GM12878 (cell line): ENCODE measurements around the gene FAM9A. TPM values are rescaled to one million over a fixed set of nuclear protein-coding genes. Genes with fewer than 3 reads are reported as not detected.

ENCODE experiments used
- ATAC-seq: fragments of 200-7000 bp; cut with Tn5 transposase; 3 replicates; pipeline ENCODE4 v1.9.1; 2020; ENCODE audit warnings: mild to moderate bottlenecking, moderate library complexity
- BruUV-seq: library from RNA; stranded (reverse); fragments of 400-500 nt; replicated peaks from 2 replicates; lab custom pipeline; 2021; lab: Mats Ljungman, UMichigan
- CTCF ChIA-PET: fragments of 300-600 bp; sonication (Branson Sonifier 250); formaldehyde crosslinking; extraction: SDS; loops from one replicate; lab custom pipeline; 2021; ENCODE audit warnings: inconsistent platforms; lab: Yijun Ruan, JAX
- POLR2A ChIA-PET: fragments of 350-600 bp; formaldehyde crosslinking; extraction: SDS; loops from one replicate; lab custom pipeline; 2021; ENCODE audit warnings: inconsistent platforms; lab: Charles Lee
- RAD21 ChIA-PET: fragments of 300-600 bp; sonication (Branson Sonifier 250); formaldehyde crosslinking; loops from one replicate; lab custom pipeline; 2023; ENCODE audit warnings: antibody characterized with exemption; ENCODE audit not compliant: unreplicated experiment; lab: Charles Lee
- SMC1A ChIA-PET: fragments of 300-600 bp; sonication (Branson Sonifier 250); formaldehyde crosslinking; loops from one replicate; lab custom pipeline; 2023; ENCODE audit not compliant: unreplicated experiment, uncharacterized antibody; lab: Charles Lee
- DNase-seq: peaks from one replicate; pipeline ENCODE4 v3.0.0-alpha.2; 2011; ENCODE audit warnings: low read depth, low spot score
- FAIRE-seq: peaks from 3 replicates; lab custom pipeline; 2011; peaks lifted over from hg19 to GRCh38; lab: Jason Lieb, UNC
- H2AFZ ChIP-seq: 2 replicates; pipeline ENCODE4 v1.6.0; 2011; ENCODE audit warnings: low read depth, low read length, control low read depth; ENCODE audit not compliant: control insufficient read depth
- H3K27ac ChIP-seq: 2 replicates; pipeline ENCODE4 v1.5.1; 2011; ENCODE audit warnings: control low read depth; ENCODE audit not compliant: control insufficient read depth, insufficient read depth
- H3K27me3 ChIP-seq, 2 experiments: replicated peaks in 1 of 2; 2 replicates each; pipeline versions ENCODE4 v1.6.0 to v1.6.1; 2011; ENCODE audit warnings: low read length in 1 of 2; ENCODE audit not compliant: control insufficient read depth in 2 of 2, insufficient read depth in 2 of 2
- H3K36me3 ChIP-seq, 2 experiments: 2 replicates each; pipeline ENCODE4 v1.5.1; 2011; ENCODE audit warnings: low read length in 1 of 2; ENCODE audit not compliant: control insufficient read depth in 2 of 2, insufficient read depth in 2 of 2
- H3K4me1 ChIP-seq: 2 replicates; pipeline ENCODE4 v1.6.1; 2011; ENCODE audit warnings: mild to moderate bottlenecking, low read length, moderate library complexity, mixed read lengths; ENCODE audit not compliant: control insufficient read depth, insufficient read depth
- H3K4me2 ChIP-seq: 2 replicates; pipeline ENCODE4 v1.6.0; 2011; ENCODE audit warnings: control low read depth; ENCODE audit not compliant: control insufficient read depth, insufficient read depth
- H3K4me3 ChIP-seq: fragments of 200-600 bp; sonication (generic); 2 replicates; pipeline ENCODE4 v1.5.1; 2016
- H3K79me2 ChIP-seq: 2 replicates; pipeline ENCODE4 v1.6.0; 2011; ENCODE audit warnings: low read length; ENCODE audit not compliant: control insufficient read depth, insufficient read depth
- H3K9ac ChIP-seq: 2 replicates; pipeline ENCODE4 v1.8.0; 2011; ENCODE audit warnings: low read length, control low read depth, mixed read lengths; ENCODE audit not compliant: control insufficient read depth, insufficient read depth
- H3K9me3 ChIP-seq: replicated peaks from 3 replicates; pipeline ENCODE4 v1.5.1; 2011; ENCODE audit warnings: mild to moderate bottlenecking, low read length; ENCODE audit not compliant: control insufficient read depth, insufficient read depth
- H4K20me1 ChIP-seq: 2 replicates; pipeline ENCODE4 v1.6.0; 2011; ENCODE audit not compliant: control insufficient read depth, insufficient read depth
- ATF3 ChIP-seq: IDR thresholded peaks from 2 replicates; pipeline ENCODE4 v1.6.1; 2011; ENCODE audit warnings: low read depth, mild to moderate bottlenecking, low read length, moderate library complexity, borderline replicate concordance; ENCODE audit errors: extremely low read depth
- FOXM1 ChIP-seq: IDR thresholded peaks from 2 replicates; pipeline ENCODE4 v1.6.1; 2012; ENCODE audit warnings: low read depth, mild to moderate bottlenecking, inconsistent platforms, low read length, moderate library complexity
- IRF3 ChIP-seq: fragments of 450-650 bp; IDR thresholded peaks from 2 replicates; pipeline ENCODE4 v1.6.1; 2014; ENCODE audit warnings: mild to moderate bottlenecking
- LARP7 ChIP-seq: fragments of 450-650 bp; IDR thresholded peaks from 2 replicates; pipeline ENCODE4 v1.6.1; 2017; ENCODE audit warnings: mild to moderate bottlenecking
- NFYB ChIP-seq: IDR thresholded peaks from 2 replicates; pipeline ENCODE4 v1.6.1; 2011; ENCODE audit warnings: low read depth, mild to moderate bottlenecking, low read length, improper control_type of control experiment, moderate library complexity; ENCODE audit not compliant: insufficient read depth
- RB1 ChIP-seq: fragments of 450-650 bp; formaldehyde crosslinking; IDR thresholded peaks from 2 replicates; pipeline ENCODE4 v1.6.1; 2017; ENCODE audit warnings: mild to moderate bottlenecking, borderline replicate concordance
- SKIL ChIP-seq: fragments of 450-650 bp; IDR thresholded peaks from 2 replicates; pipeline ENCODE4 v1.6.1; 2017; ENCODE audit warnings: mild to moderate bottlenecking, low read depth, inconsistent platforms; ENCODE audit not compliant: poor library complexity, severe bottlenecking
- WGBS: methylation state at CpG from one replicate; pipeline ENCODE4 v1.1.6; 2016; ENCODE audit warnings: low lambda C conversion rate; ENCODE audit not compliant: insufficient replicate concordance, insufficient coverage; ENCODE audit errors: missing lambda C conversion rate; 5-methylcytosine and 5-hydroxymethylcytosine counted together
- in situ Hi-C: fragments of 300-500 bp; cut with MboI; formaldehyde crosslinking; loops from 9 replicates; pipeline ENCODE4 v1.14.3; 2018; ENCODE audit warnings: mixed read lengths
- intact Hi-C: fragments of 100-400 bp; cut with micrococcal nuclease; formaldehyde crosslinking; loops from one replicate; pipeline ENCODE4 v1.14.2; 2022; ENCODE audit not compliant: unreplicated experiment
- polyA plus RNA-seq, 11 experiments: library from polyadenylated mRNA; depleted of rRNA in 4 of 11; unstranded in 6 of 11; stranded (reverse) in 5 of 11; fragments of >200 nt; fragmentation: Nextera tagmentation in 4 of 11; fragmentation: Illumina TruSeq in 1 of 11; extraction: Ambion mirVana in 4 of 11; extraction: Trizol in 1 of 11; gene quantifications; 1 replicate in 1 of 11; 2 replicates in 10 of 11; pipeline versions ENCODE4 v1.2.1 to v1.2.3, GENCODE V29; 2011 to 2016; ENCODE audit warnings: inconsistent platforms in 2 of 11, missing spikeins in 2 of 11, low read depth in 1 of 11
- total RNA-seq, 4 experiments: library from RNA; depleted of rRNA in 3 of 4; stranded (reverse); fragments of >200 nt in 3 of 4; fragmentation: Illumina TruSeq in 1 of 4; extraction: Trizol in 1 of 4; gene quantifications; 2 replicates each; pipeline versions ENCODE4 v1.2.1 to v1.2.3, GENCODE V29; 2013 to 2021

The FAM9A gene
- total and polyA plus RNA-seq, 10 of the 15 experiments (the other 5 are each of a cell fraction or from before 2014, with no cell fraction given) = not detected

GRCh38 chrX:8849458-8849857, 48.3 kb upstream of the FAM9A start:
- SMC1A ChIA-PET = interaction anchor here (1.0 kb wide), 1 partner anchor 33 kb away, joined by 3 read pairs; no protein-coding TSS in a partner anchor
- CTCF ChIA-PET = no interaction called here
- H3K79me2 ChIP-seq = no peaks in the 10 kb centered on the region
- no peaks in the 10 kb centered on the region for H3K9me3 ChIP-seq
- POLR2A ChIA-PET = no interaction called here
- BruUV-seq = no TSS peak
- in situ Hi-C loops (no loop called here), intact Hi-C loops (no loop called here)
- H3K4me2 ChIP-seq = no peak overlapping the region
- no peaks in the 10 kb centered on the region for H4K20me1 ChIP-seq
- no peak overlapping the region for H3K4me3 ChIP-seq
- no peak overlapping the region for H2AFZ ChIP-seq
- no peaks in the 10 kb centered on the region for H3K27me3 ChIP-seq
- no peak for FAIRE-seq
- no peak overlapping the region for H3K9ac ChIP-seq
- RAD21 ChIA-PET = no interaction called here
- no peaks in the 10 kb centered on the region for H3K36me3 ChIP-seq
- 24% methylated on average over 2 of the region's 2 CpGs for WGBS
- no peak for ATAC-seq
- H3K4me1 ChIP-seq = no peaks in the 10 kb centered on the region
- DNase-seq = no peak
- no peak overlapping the region for H3K27ac ChIP-seq
- no peak for TF ChIP-seq FOXM1
- TF ChIP-seq IRF3 = no peak
- no peak for TF ChIP-seq LARP7
- TF ChIP-seq RB1 = no peak

- in situ Hi-C loops = no loop called here
- DNase-seq = no peak
- no peak for ATAC-seq
- ChIA-PET POLR2A (no interaction called here), RAD21 (no interaction called here), SMC1A (interaction anchor here (1.0 kb wide), 1 partner anchor 32 kb away, joined by 3 read pairs; no protein-coding TSS in a partner anchor), CTCF (no interaction called here)
- H3K4me1 ChIP-seq = no peaks in the 10 kb centered on the region
- no peaks in the 10 kb centered on the region for H3K36me3 ChIP-seq
- BruUV-seq = no TSS peak
- H4K20me1 ChIP-seq = no peaks in the 10 kb centered on the region
- H3K9ac ChIP-seq = no peak overlapping the region
- no peaks in the 10 kb centered on the region for H3K79me2 ChIP-seq
- no peaks in the 10 kb centered on the region for H3K9me3 ChIP-seq
- 15% methylated on average over 3 of the region's 3 CpGs for WGBS
- H3K27me3 ChIP-seq = no peaks in the 10 kb centered on the region
- H2AFZ ChIP-seq = no peak overlapping the region
- no peak overlapping the region for H3K4me2 ChIP-seq
- no peak overlapping the region for H3K4me3 ChIP-seq
- no peak overlapping the region for H3K27ac ChIP-seq
- intact Hi-C loops = no loop called here
- FAIRE-seq = no peak
- TF ChIP-seq SKIL (no peak), ATF3 (no peak), NFYB (no peak)
Observed at GRCh38 chrX:8848911-8849310, 47.7 kb upstream of the FAM9A start.
